GM18868 (cell line): ENCODE data around the gene ADAMTSL5.
"Not testable (repeated sequence)": the region's sequence is repeated elsewhere in the genome, so short reads cannot be mapped to it uniquely, and the experiment has no call there.

Experiments
- ATAC-seq: cut with Tn5 transposase; IDR thresholded peaks from one replicate; pipeline ENCODE4 v1.9.1; 2021; ENCODE audit warnings: mild to moderate bottlenecking, moderate library complexity; ENCODE audit not compliant: unreplicated experiment

The ADAMTSL5 gene

DNA sequence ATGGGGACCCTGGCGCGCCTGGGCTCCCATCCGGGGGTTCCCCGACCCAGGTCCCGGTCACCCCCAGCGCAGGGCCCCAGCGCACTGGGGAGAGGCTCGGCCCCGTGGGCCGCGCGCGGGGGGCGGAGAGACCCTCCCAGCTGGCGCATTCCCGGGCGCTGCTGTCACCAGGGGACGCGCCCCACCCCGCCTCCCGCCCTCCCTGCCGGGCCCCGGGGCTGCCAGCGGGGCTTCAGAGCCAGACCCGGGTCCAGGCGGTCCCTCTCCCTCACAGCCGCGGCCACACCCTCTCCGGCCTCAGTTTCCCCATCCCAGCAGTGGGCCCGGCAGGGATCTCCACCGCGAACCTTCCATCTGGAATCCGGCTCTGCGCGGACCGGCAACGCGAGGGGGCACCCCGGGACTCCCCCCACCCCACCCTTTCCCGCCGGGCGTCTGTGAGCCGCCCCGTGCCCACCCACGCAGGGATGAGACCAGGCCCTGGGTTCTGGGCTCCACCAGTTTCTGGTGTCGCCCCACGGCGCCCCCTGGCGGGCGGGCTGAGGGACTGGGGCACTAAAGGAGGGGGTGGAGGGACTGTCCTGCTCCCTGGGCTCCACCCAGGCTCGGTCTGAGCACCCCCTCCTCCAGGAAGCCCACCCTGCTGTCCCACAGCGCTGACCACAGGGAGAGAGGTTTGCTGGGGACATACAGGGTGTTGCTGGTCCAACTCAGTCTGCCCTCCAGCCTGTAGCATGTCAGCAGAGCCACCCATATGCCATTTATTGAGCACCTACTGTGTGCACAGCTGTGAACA, 878 bp upstream of the ADAMTSL5 start:
- ATAC-seq, result no peak

DNA sequence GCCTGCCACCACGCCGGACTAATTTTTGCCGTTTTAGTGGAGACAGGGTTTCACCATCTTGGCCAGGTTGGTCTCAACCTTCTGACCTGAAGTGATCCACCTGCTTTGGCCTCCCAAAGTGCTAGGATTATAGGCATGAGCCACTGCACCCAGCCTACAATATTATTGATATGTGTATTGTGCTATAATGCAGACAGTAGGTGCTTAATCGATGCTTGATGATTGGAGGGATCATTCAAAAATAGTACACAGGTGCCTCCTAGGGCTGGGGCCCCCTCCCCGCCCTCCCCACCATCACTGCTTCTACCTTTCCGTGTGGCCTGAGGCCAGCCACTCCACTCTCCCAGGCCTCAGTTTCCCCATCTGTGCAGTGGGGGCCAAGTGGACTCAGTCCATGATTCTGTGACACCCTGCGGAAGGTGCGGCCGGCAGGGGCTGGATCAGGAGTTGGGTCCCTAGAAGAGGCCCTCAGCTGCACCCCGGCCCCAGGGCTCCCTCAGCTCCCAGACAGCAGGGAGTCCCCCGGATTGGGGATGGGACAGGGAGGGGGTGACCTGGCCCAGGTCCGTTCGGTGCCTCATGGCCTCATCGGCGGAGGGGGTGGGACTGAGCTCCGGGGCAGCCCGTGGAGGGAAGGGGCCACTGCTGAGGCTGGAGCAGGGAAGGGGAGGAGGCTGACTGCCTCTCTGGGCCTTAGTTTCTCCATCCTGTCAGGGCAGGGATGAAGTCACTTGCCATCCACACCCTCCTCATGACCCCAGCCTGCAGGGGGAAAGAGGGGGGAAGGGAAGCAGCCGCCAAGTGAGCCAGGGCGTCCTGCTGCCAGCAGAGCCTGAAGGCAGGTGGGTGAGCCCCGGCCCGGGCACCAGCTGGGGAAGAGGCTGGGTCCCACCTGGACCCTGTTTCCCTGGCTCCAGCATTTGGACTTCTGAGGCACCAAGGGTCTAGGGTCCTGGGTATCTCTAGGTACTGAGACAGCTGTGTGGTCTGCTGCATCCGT, 1.2 kb downstream of the ADAMTSL5 start:
- ATAC-seq, result no peak

- no peak for ATAC-seq
These were observed 2.0 kb downstream of the ADAMTSL5 start for GRCh38 chr19:1510807-1511206.

DNA sequence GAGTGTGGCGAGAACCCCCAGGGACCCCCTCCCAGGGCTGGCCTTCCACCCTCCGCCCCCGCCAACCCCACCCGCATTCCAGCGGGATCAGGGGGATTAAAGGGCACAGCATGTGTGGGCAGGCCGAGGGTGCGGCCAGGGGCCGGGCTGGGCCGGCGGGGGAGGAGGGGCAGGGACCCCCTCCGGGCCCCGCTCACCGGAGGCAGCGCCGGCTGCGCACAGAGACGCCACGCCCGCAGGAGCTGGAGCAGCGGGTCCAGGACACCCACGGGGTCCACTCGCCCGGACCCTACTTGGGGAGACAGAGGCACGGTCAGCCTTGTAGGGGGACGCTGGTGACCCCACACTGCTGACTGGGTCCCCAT, 2.4 kb downstream of the ADAMTSL5 start:
- no peak for ATAC-seq

GRCh38 chr19:1509602-1510441, 3.0 kb downstream of the ADAMTSL5 start:
- no peak for ATAC-seq

- ATAC-seq, result no peak
These were observed 4.3 kb downstream of the ADAMTSL5 start for GRCh38 chr19:1508507-1508856.

GRCh38 chr19:1507763-1508506, 4.9 kb downstream of the ADAMTSL5 start:
- no peak for ATAC-seq

DNA sequence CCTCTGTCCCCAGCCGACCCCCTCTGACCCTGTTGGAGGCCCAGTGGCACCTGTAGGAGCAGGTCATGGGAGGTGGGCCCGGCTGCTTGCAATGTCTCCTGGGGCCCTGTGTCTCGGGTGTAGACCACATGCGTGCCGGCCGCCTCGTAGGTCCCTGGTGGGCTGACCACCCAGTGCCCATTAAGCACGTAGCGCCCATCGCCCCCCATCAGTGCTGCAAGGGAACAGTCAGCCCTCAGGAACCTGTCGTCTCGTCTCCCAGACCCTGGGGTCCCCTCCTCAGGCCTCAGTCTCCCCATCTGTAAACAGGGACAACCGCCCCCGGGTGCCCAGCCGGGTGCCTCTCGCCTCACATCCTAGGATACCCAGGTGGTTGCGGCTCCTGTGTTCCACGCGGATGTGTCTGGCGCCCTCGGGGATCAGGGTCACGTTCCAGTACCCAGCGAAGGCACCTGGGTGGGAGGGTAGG, 5.6 kb downstream of the ADAMTSL5 start:
- no peak for ATAC-seq

DNA sequence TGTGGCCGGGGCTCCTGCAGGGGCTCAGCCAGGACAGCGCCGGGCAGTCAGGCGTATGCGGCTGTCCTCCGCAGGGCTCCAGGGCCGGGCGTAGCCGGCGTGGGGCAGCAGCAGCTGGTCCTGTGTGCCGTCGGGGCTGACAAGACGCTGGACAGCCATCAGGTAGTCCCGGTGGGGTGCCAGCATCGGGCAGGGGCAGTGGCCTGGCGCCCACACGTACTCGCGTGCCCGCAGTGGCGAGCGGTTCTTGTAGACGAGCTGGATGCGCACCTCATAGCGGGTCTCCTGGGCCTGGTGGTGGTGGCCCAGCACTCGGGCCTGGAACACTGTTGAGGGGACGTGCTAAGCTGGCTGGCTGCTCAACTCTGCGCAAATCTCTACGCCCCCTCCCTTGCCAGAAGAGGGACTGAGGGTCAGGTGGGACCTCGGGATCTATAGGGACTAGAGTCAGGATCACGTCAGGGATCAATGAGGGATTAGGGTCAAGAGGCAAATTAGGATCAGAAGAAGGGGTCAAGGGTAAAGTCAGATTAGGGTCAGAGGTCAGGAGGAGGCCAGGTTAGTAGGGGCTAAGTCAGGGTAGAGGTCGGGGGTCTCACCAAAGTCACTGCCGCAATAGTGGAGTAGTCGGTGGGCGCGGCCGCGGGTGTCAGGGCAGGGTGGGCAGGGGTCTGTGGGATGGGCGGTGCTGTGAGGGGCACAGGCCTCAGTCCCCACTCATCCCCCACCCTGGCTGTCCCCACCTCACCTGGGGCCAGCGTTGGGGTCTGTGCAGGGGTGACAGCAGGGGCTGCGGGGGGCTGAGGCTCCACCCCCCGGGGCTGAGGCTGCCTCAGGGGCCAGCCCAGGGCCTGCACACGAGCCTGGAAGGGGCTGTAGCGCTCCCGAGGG, 6.6 kb downstream of the ADAMTSL5 start:
- no peak for ATAC-seq

DNA sequence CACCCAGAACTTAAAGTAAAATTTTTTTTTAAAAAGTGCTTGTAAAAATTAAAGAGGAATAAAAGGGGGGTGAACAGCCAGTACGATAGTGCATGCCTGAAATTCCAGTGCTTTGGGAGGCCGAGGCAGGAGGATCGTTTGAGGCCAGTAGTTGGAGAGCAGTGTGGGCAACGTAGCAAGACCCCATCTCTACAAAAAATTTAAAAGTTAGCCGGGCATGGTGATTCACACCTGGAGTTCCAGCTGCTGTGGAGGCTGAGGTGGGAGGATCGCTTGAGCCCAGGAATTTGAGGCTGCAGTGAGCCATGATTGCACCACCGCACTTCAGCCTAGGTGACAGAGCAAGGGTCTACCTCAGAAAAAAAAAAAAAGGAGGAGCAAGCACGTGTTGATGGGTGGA, 7.8 kb downstream of the ADAMTSL5 start:
- no peak for ATAC-seq

DNA sequence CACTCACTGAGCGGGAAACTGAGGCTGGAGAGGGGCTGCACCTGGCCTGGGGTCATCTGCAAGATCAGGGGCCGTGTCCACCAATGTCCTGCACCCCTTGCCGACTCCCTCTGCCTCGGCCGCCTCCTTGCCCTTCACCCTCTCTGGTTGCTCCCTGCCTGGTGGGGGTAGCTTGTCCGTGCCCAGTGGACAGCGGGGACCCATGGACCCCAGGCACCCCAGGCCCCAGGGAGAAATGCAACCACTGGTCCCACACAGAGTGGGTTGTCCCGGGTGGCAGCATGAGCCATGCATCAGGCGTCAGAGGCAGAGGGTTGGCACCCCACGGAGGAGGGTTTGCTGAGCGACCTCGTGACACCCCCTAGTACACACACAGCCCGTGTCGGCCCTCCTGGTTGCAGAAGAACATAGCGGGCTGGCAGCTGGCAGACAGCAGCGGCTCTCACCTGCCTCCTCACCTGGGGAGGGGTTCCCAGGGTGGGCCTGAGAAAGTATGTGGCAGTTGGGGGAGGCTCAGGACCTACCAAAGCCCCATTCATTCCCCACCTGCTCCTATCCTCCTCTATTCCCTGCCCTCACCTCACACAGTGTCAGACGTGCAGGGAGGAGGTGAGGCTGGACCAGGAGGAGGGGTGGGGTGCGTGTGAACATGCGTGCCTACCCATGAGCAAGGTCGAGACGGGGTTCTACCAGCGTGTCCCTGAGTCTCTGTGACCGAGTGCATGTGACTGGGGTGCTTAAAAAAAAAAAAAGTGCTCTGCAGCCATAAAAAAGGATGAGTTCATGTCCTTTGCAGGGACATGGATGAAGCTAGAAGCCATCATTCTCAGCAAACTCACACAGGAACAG, 8.7 kb downstream of the ADAMTSL5 start:
- no peak for ATAC-seq

DNA sequence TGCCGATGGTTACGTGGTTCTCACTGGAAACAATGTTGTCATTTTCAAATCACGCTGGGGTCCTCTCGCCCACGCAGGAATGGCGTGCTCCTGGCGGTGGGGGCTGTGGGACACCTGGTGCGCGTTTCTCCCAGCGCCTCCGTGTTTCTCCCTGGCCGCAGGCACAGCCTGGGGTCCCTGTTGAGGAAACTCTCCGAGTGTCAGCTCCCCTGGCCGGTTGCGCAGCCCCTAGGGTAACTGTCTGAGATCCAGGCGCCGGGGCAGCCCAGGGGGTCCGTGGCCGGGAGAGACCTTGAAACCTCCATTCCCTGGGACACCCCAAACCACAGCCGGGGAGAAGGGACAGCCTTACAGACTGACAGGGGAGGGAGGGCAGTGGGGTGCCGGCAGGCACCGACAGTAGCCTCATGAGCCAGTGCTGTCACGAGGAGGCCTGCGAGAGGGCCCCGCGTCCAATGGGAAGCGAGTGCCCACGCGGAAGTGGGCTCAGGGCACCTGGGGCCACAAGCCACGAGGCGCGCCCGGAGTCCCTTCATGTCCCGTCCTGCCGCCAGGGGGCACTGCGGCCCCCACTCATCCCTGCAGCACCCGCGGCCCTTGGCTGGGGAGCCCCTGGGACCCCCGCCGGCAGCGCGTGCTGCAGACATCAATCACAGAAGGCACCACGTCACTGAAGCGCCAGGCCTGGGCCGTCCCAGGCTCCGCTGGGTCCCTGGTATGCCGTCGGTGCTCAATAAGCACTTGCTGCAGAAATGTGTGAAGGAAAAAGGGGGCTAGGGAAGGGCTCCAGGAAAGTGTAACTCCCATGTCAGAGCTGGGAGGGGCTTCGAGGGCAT, 9.5 kb downstream of the ADAMTSL5 start:
- ATAC-seq, result no peak

DNA sequence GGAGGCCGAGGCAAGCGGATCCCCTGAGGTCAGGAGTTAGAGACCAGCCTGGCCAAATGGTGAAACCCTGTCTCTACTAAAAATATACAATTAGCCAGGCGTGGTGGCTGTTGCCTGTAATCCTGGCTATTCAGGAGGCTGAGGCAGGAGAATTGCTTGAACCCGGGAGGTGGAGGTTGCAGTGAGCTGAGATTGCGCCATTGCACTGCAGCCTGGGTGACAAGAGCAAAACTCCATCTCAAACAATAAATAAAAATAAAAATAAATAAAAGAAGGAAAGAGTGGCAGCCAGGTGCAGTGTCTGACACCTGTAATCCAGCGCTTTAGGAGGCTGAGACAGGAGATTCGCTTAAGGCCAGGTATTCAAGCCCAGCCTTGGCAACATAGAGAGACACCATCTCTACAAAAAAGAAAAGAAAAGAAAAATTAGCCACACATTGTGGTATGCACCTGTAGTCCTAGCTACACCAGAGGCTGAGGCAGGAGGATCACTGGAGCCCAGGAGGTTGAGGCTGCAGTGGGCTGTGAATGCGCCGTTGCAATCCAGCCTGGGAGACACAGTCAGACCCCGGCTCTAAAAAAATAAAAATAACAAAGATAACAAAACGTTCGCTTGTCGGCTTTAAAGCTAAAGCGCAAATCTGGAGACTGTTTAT, 10.3 kb downstream of the ADAMTSL5 start:
- no peak for ATAC-seq

DNA sequence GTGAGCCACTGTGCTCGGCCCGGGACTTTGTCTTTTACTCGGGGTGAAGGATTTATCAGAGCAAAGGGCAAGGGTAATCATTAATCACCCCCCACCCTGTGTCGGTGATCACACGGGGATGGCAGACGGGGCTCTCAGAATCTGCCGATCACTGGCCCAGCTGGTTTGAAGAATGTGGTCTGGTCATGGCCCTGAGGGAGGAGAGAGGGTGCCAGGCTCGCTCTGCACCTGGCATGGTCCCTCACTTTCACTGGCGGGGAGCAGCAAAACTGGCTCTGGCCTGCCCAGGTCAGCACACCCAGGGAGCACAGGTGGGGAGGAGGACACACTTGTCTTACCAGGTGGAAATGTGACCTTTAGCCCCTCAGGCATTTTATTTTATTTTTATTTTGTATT, 11.6 kb downstream of the ADAMTSL5 start:
- ATAC-seq, result no peak

DNA sequence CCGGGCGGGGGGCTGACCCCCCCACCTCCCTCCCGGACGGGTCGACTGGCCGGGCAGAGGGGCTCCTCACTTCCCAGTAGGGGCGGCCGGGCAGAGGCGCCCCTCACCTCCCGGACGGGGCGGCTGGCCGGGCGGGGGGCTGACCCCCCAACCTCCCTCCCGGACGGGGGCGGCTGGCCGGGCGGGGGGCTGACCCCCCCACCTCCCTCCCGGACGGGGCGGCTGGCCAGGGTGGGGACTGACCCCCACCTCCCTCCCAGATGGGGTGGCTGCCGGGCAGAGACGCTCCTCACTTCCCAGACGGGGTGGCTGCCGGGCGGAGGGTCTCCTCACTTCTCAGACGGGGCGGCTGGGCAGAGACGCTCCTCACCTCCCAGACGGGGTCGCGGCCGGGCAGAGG, 13.6 kb downstream of the ADAMTSL5 start:
- not testable (repeated sequence) for ATAC-seq

DNA sequence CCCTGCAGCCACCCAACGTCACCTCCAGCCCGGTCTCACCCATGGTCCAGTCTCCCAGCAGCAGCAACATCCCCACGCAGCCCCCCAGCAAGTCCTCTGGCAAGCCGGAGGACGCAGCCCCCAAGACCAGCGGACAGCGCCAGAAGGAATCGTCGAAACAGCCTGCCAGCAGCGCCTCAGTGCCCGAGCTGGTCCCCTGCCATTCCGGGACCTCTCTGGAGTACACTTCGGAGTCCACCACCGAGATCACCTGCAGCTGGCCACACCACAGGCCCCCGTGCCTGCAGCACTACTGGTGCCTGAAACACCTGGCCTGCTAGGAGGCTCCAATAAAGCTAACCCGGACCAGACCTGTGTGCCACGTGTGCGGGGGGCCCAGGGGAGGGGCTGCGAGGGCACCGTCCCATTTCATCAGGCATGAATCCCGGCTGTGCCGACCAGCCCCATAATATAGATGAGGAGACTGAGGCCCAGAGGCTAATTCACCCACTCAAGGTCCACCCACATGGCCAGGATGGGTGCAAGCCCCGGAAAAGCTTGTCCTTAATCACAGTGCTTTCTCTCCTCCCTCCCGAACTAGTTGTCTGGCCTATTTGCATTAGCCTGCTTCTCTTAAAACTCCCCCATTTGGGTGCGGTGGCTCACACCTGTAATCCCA, 15.1 kb downstream of the ADAMTSL5 start:
- no peak for ATAC-seq
